HCT116 (cell line): ENCODE results near the gene CWC27. TPM values are rescaled to one million over a fixed set of nuclear protein-coding genes. Genes with fewer than 3 reads are reported as not detected.

Experiments used
- ATAC-seq: fragments of 200-7000 bp; cut with Tn5 transposase; 2 replicates; pipeline ENCODE4 v1.9.1; 2020; ENCODE audit warnings: mild to moderate bottlenecking, moderate library complexity
- BruUV-seq: library from RNA; stranded (reverse); fragments of 400-500 nt; replicated peaks from 2 replicates; lab custom pipeline; 2021; lab: Mats Ljungman, UMichigan
- CTCF ChIA-PET: fragments of 300-600 bp; sonication (Branson Sonifier 250); formaldehyde crosslinking; loops from one replicate; lab custom pipeline; 2021; ENCODE audit warnings: antibody characterized with exemption; lab: Charles Lee
- POLR2A ChIA-PET: fragments of 300-600, 350-600 bp; sonication (Branson Sonifier 250); formaldehyde crosslinking; loops from one replicate; lab custom pipeline; 2021; ENCODE audit warnings: antibody characterized with exemption; lab: Charles Lee
- RAD21 ChIA-PET, 2 experiments: fragments of 300-600 bp; sonication (Branson Sonifier 250); formaldehyde crosslinking; loops; one replicate each; lab custom pipeline; 2023; ENCODE audit warnings: low total read pairs in 2 of 2; ENCODE audit not compliant: uncharacterized antibody in 2 of 2, unreplicated experiment in 2 of 2, low non-redundant PET in 1 of 2; lab: Charles Lee
- DNase-seq: peaks from one replicate; pipeline ENCODE4 v3.0.0-alpha.2; 2010; ENCODE audit warnings: low read depth, low spot score
- H2AFZ ChIP-seq: fragments of 200-600 bp; shearing (Covaris generic), sonication (generic); 2 replicates; pipeline ENCODE4 v1.6.1; 2017; ENCODE audit warnings: low read depth, mixed run types, mixed read lengths, antibody characterized with exemption, low read length; ENCODE audit not compliant: poor library complexity, severe bottlenecking
- H3K27ac ChIP-seq: 2 replicates; pipeline ENCODE4 v1.5.1; 2012; ENCODE audit warnings: low read depth, low read length
- H3K27me3 ChIP-seq: fragments of 200-600 bp; sonication (generic); 2 replicates; pipeline ENCODE4 v1.6.1; 2016; ENCODE audit warnings: mixed run types, low read length, mixed read lengths; ENCODE audit not compliant: insufficient read depth
- H3K36me3 ChIP-seq, 2 experiments: fragments of 200-500 bp in 1 of 2; fragments of 200-600 bp in 1 of 2; sonication (Bioruptor generic) in 1 of 2; sonication (generic) in 1 of 2; 2 replicates each; pipeline versions ENCODE4 v1.5.1 to v1.6.1; 2014 to 2016; ENCODE audit warnings: low read length in 2 of 2, inconsistent platforms in 1 of 2, mixed read lengths in 1 of 2, mixed run types in 1 of 2; ENCODE audit not compliant: insufficient read depth in 2 of 2, control insufficient read depth in 1 of 2
- H3K4me1 ChIP-seq, 2 experiments: fragments of 200-600 bp in 1 of 2; sonication (generic) in 1 of 2; 2 replicates each; pipeline versions ENCODE4 v1.5.1 to v1.6.1; 2012 to 2017; ENCODE audit warnings: low read length in 2 of 2, inconsistent platforms in 1 of 2, mild to moderate bottlenecking in 1 of 2, mixed read lengths in 1 of 2, mixed run types in 1 of 2, moderate library complexity in 1 of 2; ENCODE audit not compliant: insufficient read depth in 2 of 2, control insufficient read depth in 1 of 2
- H3K4me2 ChIP-seq: fragments of 200-600 bp; sonication (generic); 2 replicates; pipeline ENCODE4 v1.6.1; 2017; ENCODE audit warnings: mixed run types, low read length, mixed read lengths
- H3K4me3 ChIP-seq, 2 experiments: fragments of 200-600 bp in 1 of 2; sonication (generic) in 1 of 2; replicated peaks in 1 of 2; 2 replicates each; pipeline ENCODE4 v1.5.1; 2011 to 2016; ENCODE audit warnings: low read length in 2 of 2, control low read depth in 1 of 2, low read depth in 1 of 2, mild to moderate bottlenecking in 1 of 2, mixed read lengths in 1 of 2, mixed run types in 1 of 2
- H3K79me2 ChIP-seq: fragments of 200-600 bp; sonication (generic); 2 replicates; pipeline ENCODE4 v1.6.1; 2017; ENCODE audit warnings: mild to moderate bottlenecking, mixed run types, low read length, moderate library complexity, mixed read lengths; ENCODE audit not compliant: insufficient read depth
- H3K9ac ChIP-seq: fragments of 200-600 bp; sonication (generic); 2 replicates; pipeline ENCODE4 v1.6.1; 2016; ENCODE audit warnings: low read length, mixed read lengths
- H3K9me2 ChIP-seq: fragments of 200-600 bp; sonication (generic), shearing (Covaris generic); 2 replicates; pipeline ENCODE4 v1.6.1; 2017; ENCODE audit warnings: mixed run types, mild to moderate bottlenecking, moderate library complexity; ENCODE audit not compliant: insufficient read depth
- H3K9me3 ChIP-seq, 2 experiments: fragments of 200-500 bp in 1 of 2; fragments of 200-600 bp in 1 of 2; sonication (Bioruptor generic) in 1 of 2; sonication (generic) in 1 of 2; 2 replicates each; pipeline ENCODE4 v1.6.1; 2014 to 2017; ENCODE audit warnings: low read length in 2 of 2, mixed read lengths in 2 of 2, inconsistent platforms in 1 of 2, low read depth in 1 of 2, mild to moderate bottlenecking in 1 of 2, mixed run types in 1 of 2, moderate library complexity in 1 of 2; ENCODE audit not compliant: control insufficient read depth in 1 of 2, insufficient read depth in 1 of 2
- H4K20me1 ChIP-seq: fragments of 200-600 bp; sonication (generic), shearing (Covaris generic); 2 replicates; pipeline ENCODE4 v1.6.1; 2017; ENCODE audit warnings: mixed run types, mild to moderate bottlenecking, moderate library complexity; ENCODE audit not compliant: insufficient read depth
- ATF3 ChIP-seq: IDR thresholded peaks from 2 replicates; pipeline ENCODE4 v1.6.1; 2012
- CBX3 ChIP-seq: IDR thresholded peaks from 2 replicates; pipeline ENCODE4 v1.6.1; 2012; ENCODE audit warnings: low read depth
- CEBPB ChIP-seq: IDR thresholded peaks from 2 replicates; pipeline ENCODE4 v1.6.1; 2012; ENCODE audit warnings: low read depth
- EGR1 ChIP-seq: IDR thresholded peaks from 2 replicates; pipeline ENCODE4 v1.6.1; 2012; ENCODE audit warnings: low read depth
- ELF1 ChIP-seq: IDR thresholded peaks from 2 replicates; pipeline ENCODE4 v1.6.1; 2012; ENCODE audit warnings: low read depth, borderline replicate concordance
- EZH2phosphoT487 ChIP-seq: fragments of 200-600 bp; IDR thresholded peaks from 2 replicates; pipeline ENCODE4 v1.6.1; 2018; ENCODE audit warnings: antibody characterized with exemption, borderline replicate concordance
- FOSL1 ChIP-seq: IDR thresholded peaks from 2 replicates; pipeline ENCODE4 v1.6.1; 2012; ENCODE audit warnings: low read depth
- JUND ChIP-seq: IDR thresholded peaks from 2 replicates; pipeline ENCODE4 v1.6.1; 2012
- MAX ChIP-seq: IDR thresholded peaks from 2 replicates; pipeline ENCODE4 v1.6.1; 2012
- POLR2AphosphoS5 ChIP-seq: IDR thresholded peaks from 2 replicates; pipeline ENCODE4 v1.6.1; 2011; ENCODE audit warnings: mild to moderate bottlenecking, low read depth, low read length, moderate library complexity
- RAD21 ChIP-seq: IDR thresholded peaks from 2 replicates; pipeline ENCODE4 v1.6.1; 2012; ENCODE audit warnings: low read depth, mild to moderate bottlenecking
- SRF ChIP-seq: IDR thresholded peaks from 2 replicates; pipeline ENCODE4 v1.6.1; 2012; ENCODE audit warnings: low read depth
- ZBTB33 ChIP-seq: IDR thresholded peaks from 2 replicates; pipeline ENCODE4 v1.6.1; 2011; ENCODE audit warnings: mild to moderate bottlenecking, low read length, moderate library complexity; ENCODE audit not compliant: insufficient replicate concordance; ENCODE audit errors: extremely low read depth
- ZFX ChIP-seq: fragments of 450-650 bp; IDR thresholded peaks from 2 replicates; pipeline ENCODE4 v1.6.1; 2017
- ZNF274 ChIP-seq: fragments of 200-500 bp; sonication (Bioruptor generic); IDR thresholded peaks from 2 replicates; pipeline ENCODE4 v1.6.1; 2014; ENCODE audit warnings: mild to moderate bottlenecking, low read depth, low read length, inconsistent platforms
- intact Hi-C: fragments of 100-400 bp; cut with micrococcal nuclease; formaldehyde crosslinking; loops from 2 replicates; pipeline ENCODE4 v1.10.0; 2022
- total RNA-seq: library from RNA; stranded (reverse); gene quantifications from one replicate; pipeline ENCODE4 v1.2.1, GENCODE V29; 2021; ENCODE audit not compliant: unreplicated experiment

CWC27 gene
- total RNA-seq, 1 experiment from 2014 or later, result 29.1 TPM

GRCh38 chr5:65009207-65009606, 240.5 kb downstream of the CWC27 start:
- no peak for DNase-seq
- no peak overlapping the region for H3K27ac ChIP-seq
- no peaks in the 10 kb centered on the region for H4K20me1 ChIP-seq
- RAD21 ChIA-PET, result no interaction called here
- H3K9me3 ChIP-seq, result no peaks in the 10 kb centered on the region
- H3K36me3 ChIP-seq, result no peaks in the 10 kb centered on the region
- H3K79me2 ChIP-seq, result no peaks in the 10 kb centered on the region
- H3K4me2 ChIP-seq, result no peak overlapping the region
- intact Hi-C loops, result no loop called here
- H3K4me1 ChIP-seq, result no peaks in the 10 kb centered on the region
- no peaks in the 10 kb centered on the region for H3K27me3 ChIP-seq
- no peak overlapping the region for H3K9ac ChIP-seq
- ATAC-seq, result no peak
- CTCF ChIA-PET, result no interaction called here
- H3K9me2 ChIP-seq, result no peaks in the 10 kb centered on the region
- no peak overlapping the region for H2AFZ ChIP-seq
- no peak overlapping the region for H3K4me3 ChIP-seq
- POLR2A ChIA-PET, result no interaction called here
- BruUV-seq, result no TSS peak
- TF ChIP-seq SRF, result no peak
- no peak for TF ChIP-seq JUND
- no peak for TF ChIP-seq FOSL1
- TF ChIP-seq EGR1, result no peak
- TF ChIP-seq ATF3, result no peak
- TF ChIP-seq CEBPB, result no peak
- TF ChIP-seq ELF1, result no peak

- no TSS peak for BruUV-seq
- DNase-seq (no peak), ATAC-seq (no peak)
- Histone ChIP-seq H3K79me2 (no peaks in the 10 kb centered on the region), H3K27me3 (no peaks in the 10 kb centered on the region), H3K9me2 (no peaks in the 10 kb centered on the region), H2AFZ (no peak overlapping the region), H3K27ac (no peak overlapping the region), H4K20me1 (no peaks in the 10 kb centered on the region), H3K4me2 (no peak overlapping the region), H3K36me3 (no peaks in the 10 kb centered on the region), H3K4me1 (no peaks in the 10 kb centered on the region), H3K4me3 (no peak overlapping the region), H3K9me3 (no peaks in the 10 kb centered on the region), H3K9ac (no peak overlapping the region)
- TF ChIP-seq ZFX (no peak), MAX (no peak), ATF3 (no peak), EZH2phosphoT487 (no peak), ZNF274 (no peak), CBX3 (no peak), RAD21 (no peak), ELF1 (no peak), ZBTB33 (no peak), POLR2AphosphoS5 (no peak)
- CTCF ChIA-PET, result no interaction called here
- intact Hi-C loops, result no loop called here
- POLR2A ChIA-PET, result no interaction called here
- RAD21 ChIA-PET, result no interaction called here
Measured at GRCh38 chr5:65010841-65011240, 242.1 kb downstream of the CWC27 start.
